Endothelial cell of umbilical vein (primary cell): Measurements from ENCODE around the gene AOX1. TPM values are rescaled to one million over a fixed set of nuclear protein-coding genes. Genes with fewer than 3 reads are reported as not detected.
"Not testable (repeated sequence)": the region's sequence is repeated elsewhere in the genome, so short reads cannot be mapped to it uniquely, and the experiment has no call there.

ENCODE experiments used
- BruUV-seq: library from RNA; stranded (reverse); fragments of 400-500 nt; replicated peaks from 2 replicates; lab custom pipeline; 2021; lab: Mats Ljungman, UMichigan
- CTCF ChIA-PET: fragments of 300-600, 350-600 bp; sonication (Branson Sonifier 250); formaldehyde crosslinking; loops from one replicate; lab custom pipeline; 2021; ENCODE audit warnings: antibody characterized with exemption, inconsistent platforms; lab: Charles Lee
- POLR2A ChIA-PET: fragments of 300-600, 350-600 bp; sonication (Branson Sonifier 250); formaldehyde crosslinking; loops from one replicate; lab custom pipeline; 2021; ENCODE audit warnings: antibody characterized with exemption, inconsistent platforms; lab: Charles Lee
- DNase-seq: peaks from one replicate; pipeline ENCODE4 v3.0.0-alpha.2; 2011; ENCODE audit warnings: low read depth, low spot score
- FAIRE-seq: peaks from 2 replicates; lab custom pipeline; 2011; peaks lifted over from hg19 to GRCh38; lab: Jason Lieb, UNC
- H2AFZ ChIP-seq: 2 replicates; pipeline ENCODE4 v1.6.0; 2012; ENCODE audit warnings: low read depth, low read length, control low read depth, inconsistent platforms
- H3K27ac ChIP-seq: 2 replicates; pipeline ENCODE4 v1.5.1; 2011; ENCODE audit warnings: low read depth, mild to moderate bottlenecking, control low read depth, low read length, moderate library complexity; ENCODE audit not compliant: insufficient read depth
- H3K27me3 ChIP-seq, 2 experiments: 2 replicates each; pipeline versions ENCODE4 v1.6.0 to v1.6.1; 2011; ENCODE audit warnings: low read length in 2 of 2, mixed read lengths in 1 of 2; ENCODE audit not compliant: control insufficient read depth in 2 of 2, insufficient read depth in 2 of 2
- H3K36me3 ChIP-seq, 2 experiments: 2 replicates in 1 of 2; 3 replicates in 1 of 2; pipeline ENCODE4 v1.5.1; 2011; ENCODE audit warnings: low read length in 2 of 2, mild to moderate bottlenecking in 1 of 2, moderate library complexity in 1 of 2; ENCODE audit not compliant: control insufficient read depth in 2 of 2, insufficient read depth in 2 of 2; ENCODE audit errors: extremely low read depth in 1 of 2
- H3K4me1 ChIP-seq: 3 replicates; pipeline ENCODE4 v1.5.1; 2011; ENCODE audit warnings: mild to moderate bottlenecking, low read length; ENCODE audit not compliant: control insufficient read depth, insufficient read depth; ENCODE audit errors: extremely low read depth
- H3K4me2 ChIP-seq: 2 replicates; pipeline ENCODE4 v1.6.1; 2011; ENCODE audit warnings: low read length, control low read depth, mixed read lengths; ENCODE audit not compliant: insufficient read depth
- H3K4me3 ChIP-seq, 3 experiments: fragments of 200-600 bp in 1 of 3; sonication (generic), shearing (Covaris generic) in 1 of 3; replicated peaks in 1 of 3; 2 replicates each; pipeline ENCODE4 v1.5.1; 2011 to 2016; ENCODE audit warnings: control low read depth in 3 of 3, low read length in 3 of 3, mild to moderate bottlenecking in 2 of 3, inconsistent platforms in 1 of 3, low read depth in 1 of 3, moderate library complexity in 1 of 3; ENCODE audit not compliant: insufficient read depth in 1 of 3
- H3K79me2 ChIP-seq: 2 replicates; pipeline ENCODE4 v1.6.0; 2012; ENCODE audit warnings: low read length, inconsistent platforms; ENCODE audit not compliant: control insufficient read depth, insufficient read depth
- H3K9ac ChIP-seq: replicated peaks from 2 replicates; pipeline ENCODE3; 2011; ENCODE audit warnings: low read length, control low read depth; ENCODE audit not compliant: insufficient read depth; ENCODE audit errors: extremely low read depth
- H3K9me1 ChIP-seq: replicated peaks from 3 replicates; pipeline ENCODE4 v1.6.0; 2011; ENCODE audit warnings: mild to moderate bottlenecking, low read length; ENCODE audit not compliant: control insufficient read depth, insufficient read depth; ENCODE audit errors: extremely low read depth
- H3K9me3 ChIP-seq: replicated peaks from 2 replicates; pipeline ENCODE4 v1.5.1; 2012; ENCODE audit warnings: low read length, inconsistent platforms; ENCODE audit not compliant: control insufficient read depth, insufficient read depth
- H4K20me1 ChIP-seq: replicated peaks from 2 replicates; pipeline ENCODE3; 2011; ENCODE audit warnings: mild to moderate bottlenecking, low read length; ENCODE audit not compliant: control insufficient read depth, insufficient read depth; ENCODE audit errors: extremely low read depth
- EZH2 ChIP-seq: IDR thresholded peaks from 2 replicates; pipeline ENCODE4 v1.6.1; 2012; ENCODE audit warnings: borderline replicate concordance, low read depth, mild to moderate bottlenecking, moderate library complexity, low read length, inconsistent platforms; ENCODE audit not compliant: severe bottlenecking
- FOS ChIP-seq: IDR thresholded peaks from 2 replicates; pipeline ENCODE4 v1.6.1; 2011; ENCODE audit warnings: mild to moderate bottlenecking, low read length, moderate library complexity, borderline replicate concordance; ENCODE audit not compliant: insufficient read depth
- GATA2 ChIP-seq: IDR thresholded peaks from 2 replicates; pipeline ENCODE4 v1.7.0; 2011; ENCODE audit warnings: low read depth, mild to moderate bottlenecking, moderate library complexity, mixed read lengths, low read length; ENCODE audit not compliant: insufficient read length, insufficient read depth
- JUN ChIP-seq: IDR thresholded peaks from 2 replicates; pipeline ENCODE4 v1.6.1; 2011; ENCODE audit warnings: borderline replicate concordance, low read depth; ENCODE audit not compliant: insufficient read length, insufficient read depth
- POLR2A ChIP-seq: IDR thresholded peaks from 2 replicates; pipeline ENCODE4 v1.6.1; 2012; ENCODE audit warnings: low read depth, mild to moderate bottlenecking, control low read depth, low read length
- POLR2AphosphoS5 ChIP-seq: IDR thresholded peaks from 2 replicates; pipeline ENCODE4 v1.6.1; 2012; ENCODE audit warnings: low read depth, mild to moderate bottlenecking, control low read depth, low read length, moderate library complexity; ENCODE audit not compliant: insufficient read depth
- dilution Hi-C: fragments of 300-500 bp; cut with MboI; formaldehyde crosslinking; loops from one replicate; pipeline ENCODE4 v1.15.0; 2019; ENCODE audit warnings: low sequenced_read_pairs; ENCODE audit not compliant: extremely low pct_ligation_motif_present
- intact Hi-C: fragments of 100-400 bp; cut with micrococcal nuclease; formaldehyde crosslinking; loops from one replicate; pipeline ENCODE4 v1.10.0; 2022
- polyA plus RNA-seq, 4 experiments: library from polyadenylated mRNA; depleted of rRNA in 3 of 4; stranded (reverse) in 3 of 4; unstranded in 1 of 4; fragments of >200 nt; gene quantifications; 2 replicates each; pipeline versions ENCODE4 v1.2.1 to v1.2.3, GENCODE V29; 2011 to 2012; ENCODE audit warnings: missing spikeins in 1 of 4
- total RNA-seq: library from RNA; stranded (reverse); gene quantifications from 2 replicates; pipeline ENCODE4 v1.2.3, GENCODE V29; 2021
- TF ChIP-seq, protein P1 (sequence below), 2 donors: IDR thresholded peaks; 1 replicate in 1 of 2; 2 replicates in 1 of 2; pipeline ENCODE4 v1.5.1; 2011; ENCODE audit warnings: low read length in 2 of 2, mild to moderate bottlenecking in 2 of 2, moderate library complexity in 2 of 2, control low read depth in 1 of 2, inconsistent platforms in 1 of 2, low read depth in 1 of 2; ENCODE audit not compliant: insufficient read depth in 1 of 2; ENCODE audit errors: extremely low read depth in 1 of 2
- TF ChIP-seq, protein P2 (sequence below): IDR thresholded peaks from 2 replicates; pipeline ENCODE4 v1.6.1; 2011; ENCODE audit not compliant: insufficient read depth, insufficient read length

AOX1 gene
- total and polyA plus RNA-seq, 2 donors (not counting 3 experiments of a cell fraction or from before 2014, with no cell fraction given), result 0.03 to 0.46 TPM

DNA sequence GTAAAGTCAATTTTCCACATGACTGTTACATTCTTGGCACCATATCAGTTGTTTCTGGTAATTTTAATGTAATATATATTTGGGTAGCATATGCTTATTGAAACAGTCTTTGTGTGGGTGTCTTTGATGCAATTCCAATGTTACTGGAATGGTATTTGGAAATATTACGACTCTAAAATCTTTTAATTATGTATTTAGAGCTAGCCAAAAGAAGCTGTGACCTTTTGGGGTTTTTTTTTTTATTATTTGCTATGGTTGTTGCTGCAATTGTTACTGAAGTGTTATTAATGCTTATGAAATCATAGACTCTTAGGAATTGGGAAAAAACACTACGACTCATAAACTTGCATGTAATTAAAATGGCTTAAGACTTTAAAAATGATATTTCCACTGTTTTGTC, 95.9 kb downstream of the AOX1 start:
- TF ChIP-seq EZH2, result no peak
- no peak for TF ChIP-seq JUN
- TF ChIP-seq, protein P1, sequence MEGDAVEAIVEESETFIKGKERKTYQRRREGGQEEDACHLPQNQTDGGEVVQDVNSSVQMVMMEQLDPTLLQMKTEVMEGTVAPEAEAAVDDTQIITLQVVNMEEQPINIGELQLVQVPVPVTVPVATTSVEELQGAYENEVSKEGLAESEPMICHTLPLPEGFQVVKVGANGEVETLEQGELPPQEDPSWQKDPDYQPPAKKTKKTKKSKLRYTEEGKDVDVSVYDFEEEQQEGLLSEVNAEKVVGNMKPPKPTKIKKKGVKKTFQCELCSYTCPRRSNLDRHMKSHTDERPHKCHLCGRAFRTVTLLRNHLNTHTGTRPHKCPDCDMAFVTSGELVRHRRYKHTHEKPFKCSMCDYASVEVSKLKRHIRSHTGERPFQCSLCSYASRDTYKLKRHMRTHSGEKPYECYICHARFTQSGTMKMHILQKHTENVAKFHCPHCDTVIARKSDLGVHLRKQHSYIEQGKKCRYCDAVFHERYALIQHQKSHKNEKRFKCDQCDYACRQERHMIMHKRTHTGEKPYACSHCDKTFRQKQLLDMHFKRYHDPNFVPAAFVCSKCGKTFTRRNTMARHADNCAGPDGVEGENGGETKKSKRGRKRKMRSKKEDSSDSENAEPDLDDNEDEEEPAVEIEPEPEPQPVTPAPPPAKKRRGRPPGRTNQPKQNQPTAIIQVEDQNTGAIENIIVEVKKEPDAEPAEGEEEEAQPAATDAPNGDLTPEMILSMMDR (IDR thresholded peaks at IDR 0.05; ENCODE audit: extremely low read depth in 1 of 2, insufficient read depth in 1 of 2, low read depth in 1 of 2, low read length in 2 of 2), result no peak
- no peak for TF ChIP-seq GATA2
- TF ChIP-seq FOS, result no peak
- TF ChIP-seq POLR2A, result no peak
- TF ChIP-seq, protein P2, sequence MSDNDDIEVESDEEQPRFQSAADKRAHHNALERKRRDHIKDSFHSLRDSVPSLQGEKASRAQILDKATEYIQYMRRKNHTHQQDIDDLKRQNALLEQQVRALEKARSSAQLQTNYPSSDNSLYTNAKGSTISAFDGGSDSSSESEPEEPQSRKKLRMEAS, result no peak
- no peak for TF ChIP-seq POLR2AphosphoS5
- H4K20me1 ChIP-seq, result no peaks in the 10 kb centered on the region
- POLR2A ChIA-PET, result no interaction called here

DNA sequence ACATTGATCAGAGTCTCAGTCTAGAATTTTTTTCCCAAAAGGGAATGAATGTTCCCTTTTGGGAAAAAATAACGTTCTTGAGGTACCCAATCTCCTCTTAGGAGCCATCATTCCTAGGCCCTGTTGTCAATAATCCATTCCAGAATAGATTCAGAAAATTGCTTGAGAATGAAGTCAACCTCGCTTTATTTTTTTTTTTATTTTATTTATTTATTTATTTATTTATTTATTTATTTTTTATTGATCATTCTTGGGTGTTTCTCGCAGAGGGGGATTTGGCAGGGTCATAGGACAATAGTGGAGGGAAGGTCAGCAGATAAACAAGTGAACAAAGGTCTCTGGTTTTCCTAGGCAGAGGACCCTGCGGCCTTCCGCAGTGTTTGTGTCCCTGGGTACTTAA, 96.6 kb downstream of the AOX1 start:
- H3K27ac ChIP-seq, CTCF ChIA-PET, H3K9me3 ChIP-seq, POLR2A ChIA-PET, DNase-seq, H3K79me2 ChIP-seq, H3K9ac ChIP-seq, H4K20me1 ChIP-seq, H3K27me3 ChIP-seq, H3K36me3 ChIP-seq, intact Hi-C loops, H3K4me2 ChIP-seq, FAIRE-seq, H3K4me3 ChIP-seq, H3K4me1 ChIP-seq, dilution Hi-C loops, H2AFZ ChIP-seq, BruUV-seq, H3K9me1 ChIP-seq: not testable (repeated sequence)

More for the DNA sequence above, 95.9 kb downstream of the AOX1 start:
- no peak overlapping the region for H3K27ac ChIP-seq
- no peak for FAIRE-seq
- H2AFZ ChIP-seq, result no peak overlapping the region
- no peaks in the 10 kb centered on the region for H3K9me1 ChIP-seq
- CTCF ChIA-PET, result no interaction called here
- H3K79me2 ChIP-seq, result no peaks in the 10 kb centered on the region
- no TSS peak for BruUV-seq
- intact Hi-C loops, result no loop called here
- no peaks in the 10 kb centered on the region for H3K9me3 ChIP-seq
- H3K4me3 ChIP-seq, result no peak overlapping the region
- H3K9ac ChIP-seq, result no peak overlapping the region
- peaks cover 0 to 2% of the 10 kb centered on the region in 2 experiments for H3K27me3 ChIP-seq
- H3K36me3 ChIP-seq, result no peaks in the 10 kb centered on the region
- dilution Hi-C loops, result no loop called here
- no peak for DNase-seq
- no peak overlapping the region for H3K4me2 ChIP-seq
- H3K4me1 ChIP-seq, result no peaks in the 10 kb centered on the region
